Endothelial cell (in vitro differentiated cells): ENCODE measurements around the gene P2RX4. TPM values are rescaled to one million over a fixed set of nuclear protein-coding genes. Genes with fewer than 3 reads are reported as not detected.

Experiments used
- DNase-seq: peaks from one replicate; pipeline ENCODE4 v3.0.0; 2021; ENCODE audit warnings: low spot score
- H3K27ac Mint-ChIP-seq: one replicate; pipeline ENCODE4 v1.8.0; 2021; ENCODE audit warnings: mixed read lengths, inconsistent platforms; ENCODE audit not compliant: unreplicated experiment
- H3K27me3 Mint-ChIP-seq: one replicate; pipeline ENCODE4 v1.8.0; 2021; ENCODE audit warnings: mild to moderate bottlenecking, moderate library complexity, mixed read lengths, inconsistent platforms; ENCODE audit not compliant: unreplicated experiment
- H3K36me3 Mint-ChIP-seq: one replicate; pipeline ENCODE4 v1.8.0; 2021; ENCODE audit warnings: mild to moderate bottlenecking, low read depth, mixed read lengths, inconsistent platforms; ENCODE audit not compliant: unreplicated experiment
- H3K4me1 Mint-ChIP-seq: one replicate; pipeline ENCODE4 v1.8.0; 2021; ENCODE audit warnings: mild to moderate bottlenecking, mixed read lengths, inconsistent platforms; ENCODE audit not compliant: unreplicated experiment
- H3K4me3 Mint-ChIP-seq: one replicate; pipeline ENCODE4 v1.8.0; 2021; ENCODE audit warnings: mild to moderate bottlenecking, mixed read lengths, inconsistent platforms; ENCODE audit not compliant: unreplicated experiment
- H3K9me3 Mint-ChIP-seq: one replicate; pipeline ENCODE4 v1.8.0; 2021; ENCODE audit warnings: mixed read lengths, inconsistent platforms; ENCODE audit not compliant: unreplicated experiment
- CTCF ChIP-seq: fragments of 200-600 bp; sonication (generic); IDR thresholded peaks from one replicate; pipeline ENCODE4 v1.5.0; 2021; ENCODE audit warnings: antibody characterized with exemption; ENCODE audit not compliant: unreplicated experiment
- total RNA-seq: library from RNA; stranded (reverse); fragmentation: NEBNext Ultra II Directional; extraction: Animal tissue kit (Norgen Biotek cat#: 25700); gene quantifications from one replicate; pipeline ENCODE4 v1.2.1, GENCODE V29; 2021; ENCODE audit not compliant: unreplicated experiment

The P2RX4 gene
- total RNA-seq, 1 donor from 2014 or later = 20.0 TPM

- TF ChIP-seq CTCF = no peak
- no peak for DNase-seq
- H3K4me3 Mint-ChIP-seq = no peak overlapping the region
Observed at GRCh38 chr12:121218588-121219352, 8.8 kb downstream of the P2RX4 start.

GRCh38 chr12:121219353-121219986 is 9.5 kb downstream of the P2RX4 start:
- H3K4me3 Mint-ChIP-seq = no peak overlapping the region
- peaks cover 4% of the 10 kb centered on the region for H3K36me3 Mint-ChIP-seq
- H3K4me1 Mint-ChIP-seq = no peaks in the 10 kb centered on the region
- no peak overlapping the region for H3K27ac Mint-ChIP-seq
- peaks cover 2% of the 10 kb centered on the region for H3K27me3 Mint-ChIP-seq
- DNase-seq = no peak
- no peaks in the 10 kb centered on the region for H3K9me3 Mint-ChIP-seq
- TF ChIP-seq CTCF = no peak

More at GRCh38 chr12:121218588-121219352, 8.8 kb downstream of the P2RX4 start:
- Mint-ChIP-seq H3K27ac (no peak overlapping the region), H3K9me3 (no peaks in the 10 kb centered on the region), H3K4me1 (no peaks in the 10 kb centered on the region), H3K27me3 (peaks cover 2% of the 10 kb centered on the region), H3K36me3 (peaks cover 4% of the 10 kb centered on the region)

- H3K9me3 Mint-ChIP-seq = no peaks in the 10 kb centered on the region
Observed at GRCh38 chr12:121222847-121223246, 12.9 kb downstream of the P2RX4 start.

GRCh38 chr12:121223292-121224285 is 13.7 kb downstream of the P2RX4 start:
- no peak for TF ChIP-seq CTCF
- Mint-ChIP-seq H3K4me3 (no peak overlapping the region), H3K36me3 (no peaks in the 10 kb centered on the region), H3K9me3 (no peaks in the 10 kb centered on the region), H3K27me3 (no peaks in the 10 kb centered on the region), H3K4me1 (no peaks in the 10 kb centered on the region), H3K27ac (no peak overlapping the region)
- no peak for DNase-seq

More at GRCh38 chr12:121222847-121223246, 12.9 kb downstream of the P2RX4 start:
- Mint-ChIP-seq H3K4me3 (no peak overlapping the region), H3K27me3 (peaks cover 2% of the 10 kb centered on the region), H3K36me3 (no peaks in the 10 kb centered on the region), H3K4me1 (no peaks in the 10 kb centered on the region), H3K27ac (no peak overlapping the region)
- no peak for DNase-seq
- no peak for TF ChIP-seq CTCF
